SU-DHL-6 (cell line): ENCODE results near the gene SC5D.

Source experiments
- H2AFZ ChIP-seq: fragments of 200-600 bp; sonication (generic); 2 replicates; pipeline ENCODE4 v1.6.1; 2014; ENCODE audit warnings: low read depth, mild to moderate bottlenecking, moderate library complexity, mixed read lengths, antibody characterized with exemption, low read length; ENCODE audit not compliant: severe bottlenecking
- H3F3A ChIP-seq: fragments of 200-600 bp; shearing (Covaris generic); 2 replicates; pipeline ENCODE4 v1.6.0; 2016; ENCODE audit warnings: antibody characterized with exemption, mild to moderate bottlenecking; ENCODE audit not compliant: insufficient read depth
- H3K27ac ChIP-seq: fragments of 200-600 bp; sonication (generic); 2 replicates; pipeline ENCODE4 v1.5.1; 2016; ENCODE audit warnings: low read depth, mild to moderate bottlenecking, low read length, moderate library complexity, mixed read lengths
- H3K27me3 ChIP-seq: fragments of 200-600 bp; sonication (generic), shearing (Covaris generic); 2 replicates; pipeline ENCODE4 v1.6.0; 2014; ENCODE audit warnings: mild to moderate bottlenecking, low read length
- H3K36me3 ChIP-seq: fragments of 200-600 bp; sonication (generic); 2 replicates; pipeline ENCODE4 v1.6.1; 2014; ENCODE audit warnings: mild to moderate bottlenecking, low read length, mixed read lengths
- H3K4me2 ChIP-seq: fragments of 300-600, 200-600 bp; shearing (Covaris generic), sonication (generic); 2 replicates; pipeline ENCODE4 v1.6.0; 2014; ENCODE audit warnings: low read length, low read depth, mild to moderate bottlenecking; ENCODE audit not compliant: poor library complexity, severe bottlenecking
- H3K4me3 ChIP-seq: fragments of 200-600 bp; sonication (generic); 2 replicates; pipeline ENCODE4 v1.5.1; 2014; ENCODE audit warnings: antibody characterized with exemption, low read length, mild to moderate bottlenecking, mixed read lengths; ENCODE audit not compliant: insufficient read depth, poor library complexity, severe bottlenecking
- H3K79me2 ChIP-seq: fragments of 200-600 bp; sonication (generic); 2 replicates; pipeline ENCODE4 v1.6.1; 2014; ENCODE audit warnings: mild to moderate bottlenecking, low read length, moderate library complexity; ENCODE audit not compliant: insufficient read depth
- H3K9ac ChIP-seq: fragments of 200-600 bp; sonication (generic); 2 replicates; pipeline ENCODE4 v1.7.0; 2014; ENCODE audit warnings: mild to moderate bottlenecking, low read length
- H3K9me2 ChIP-seq: fragments of 200-600 bp; sonication (generic); replicated peaks from 2 replicates; pipeline ENCODE4 v1.6.1; 2014; ENCODE audit warnings: low read length; ENCODE audit not compliant: insufficient read depth
- H3K9me3 ChIP-seq: fragments of 200-600 bp; sonication (generic); 2 replicates; pipeline ENCODE4 v1.6.1; 2014; ENCODE audit warnings: low read length, mixed read lengths; ENCODE audit not compliant: insufficient read depth
- H4K20me1 ChIP-seq: fragments of 200-600 bp; sonication (generic); 2 replicates; pipeline ENCODE4 v1.6.1; 2014; ENCODE audit warnings: low read depth, mild to moderate bottlenecking, antibody characterized with exemption, low read length, moderate library complexity, mixed read lengths
- EZH2phosphoT487 ChIP-seq: fragments of 200-600 bp; sonication (generic), shearing (Covaris generic); conservative IDR thresholded peaks from 2 replicates; pipeline ENCODE4 v1.6.1; 2018; ENCODE audit warnings: mild to moderate bottlenecking, antibody characterized with exemption, low read length, moderate library complexity, mixed read lengths
- TF ChIP-seq, protein P1 (sequence below): fragments of 200-600 bp; sonication (generic); IDR thresholded peaks from one replicate; pipeline ENCODE4 v1.5.1; 2017; ENCODE audit warnings: antibody characterized with exemption, mild to moderate bottlenecking, low read length, moderate library complexity; ENCODE audit not compliant: insufficient read depth, poor library complexity, severe bottlenecking

The SC5D gene

DNA sequence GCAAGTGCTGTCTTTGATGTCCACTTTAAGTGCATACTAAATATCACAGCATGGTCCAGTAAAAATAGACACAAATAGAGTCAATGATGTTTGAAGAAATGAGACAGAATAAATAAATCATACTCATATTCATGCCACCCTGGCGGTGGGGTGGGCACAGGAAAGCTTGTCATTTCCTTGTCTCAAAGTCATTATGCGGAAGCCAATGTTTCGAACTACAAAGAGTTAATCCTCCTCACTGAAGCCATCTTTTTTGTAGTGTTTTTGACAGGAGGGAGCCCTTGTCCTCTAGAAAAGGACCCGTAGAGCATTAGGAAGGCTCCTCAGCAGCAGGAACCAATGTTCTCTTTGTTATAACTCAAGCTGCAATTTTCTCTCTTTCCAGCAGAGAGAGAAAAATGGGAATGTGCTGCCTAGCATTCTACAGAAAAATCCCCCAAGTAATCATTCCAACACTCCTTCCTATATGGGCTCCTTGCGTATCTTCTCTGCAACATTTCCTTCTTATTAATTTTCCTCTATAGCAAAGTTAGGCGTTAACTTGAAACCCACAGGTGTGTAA lies 30.6 kb downstream of the SC5D start:
- no peak overlapping the region for H2AFZ ChIP-seq
- TF ChIP-seq, protein P1, sequence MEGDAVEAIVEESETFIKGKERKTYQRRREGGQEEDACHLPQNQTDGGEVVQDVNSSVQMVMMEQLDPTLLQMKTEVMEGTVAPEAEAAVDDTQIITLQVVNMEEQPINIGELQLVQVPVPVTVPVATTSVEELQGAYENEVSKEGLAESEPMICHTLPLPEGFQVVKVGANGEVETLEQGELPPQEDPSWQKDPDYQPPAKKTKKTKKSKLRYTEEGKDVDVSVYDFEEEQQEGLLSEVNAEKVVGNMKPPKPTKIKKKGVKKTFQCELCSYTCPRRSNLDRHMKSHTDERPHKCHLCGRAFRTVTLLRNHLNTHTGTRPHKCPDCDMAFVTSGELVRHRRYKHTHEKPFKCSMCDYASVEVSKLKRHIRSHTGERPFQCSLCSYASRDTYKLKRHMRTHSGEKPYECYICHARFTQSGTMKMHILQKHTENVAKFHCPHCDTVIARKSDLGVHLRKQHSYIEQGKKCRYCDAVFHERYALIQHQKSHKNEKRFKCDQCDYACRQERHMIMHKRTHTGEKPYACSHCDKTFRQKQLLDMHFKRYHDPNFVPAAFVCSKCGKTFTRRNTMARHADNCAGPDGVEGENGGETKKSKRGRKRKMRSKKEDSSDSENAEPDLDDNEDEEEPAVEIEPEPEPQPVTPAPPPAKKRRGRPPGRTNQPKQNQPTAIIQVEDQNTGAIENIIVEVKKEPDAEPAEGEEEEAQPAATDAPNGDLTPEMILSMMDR, result no peak
- no peak for TF ChIP-seq EZH2phosphoT487
- H3K36me3 ChIP-seq, result no peaks in the 10 kb centered on the region

DNA sequence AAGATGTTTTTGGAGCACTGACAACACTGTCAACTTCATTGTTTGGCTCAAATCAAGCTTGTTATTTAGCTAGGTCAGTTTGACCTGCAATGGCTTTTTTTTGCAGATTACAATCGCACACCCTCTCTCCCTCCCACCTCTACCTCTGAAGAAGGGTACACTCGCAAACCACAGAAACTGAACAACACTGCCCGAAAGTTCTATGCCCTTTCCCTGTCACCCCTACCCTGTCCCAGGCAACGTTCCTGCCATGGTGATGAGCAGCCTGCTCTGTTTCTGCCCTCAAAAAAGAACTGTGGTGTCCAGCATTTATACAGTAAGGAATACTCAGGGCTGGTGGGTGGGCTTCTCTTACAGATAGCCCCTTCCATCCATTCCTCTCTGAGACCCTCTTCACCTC lies 33.7 kb downstream of the SC5D start:
- H2AFZ ChIP-seq, result no peak overlapping the region
- no peak overlapping the region for H3K4me3 ChIP-seq
- H3K27me3 ChIP-seq, result no peaks in the 10 kb centered on the region
- no peaks in the 10 kb centered on the region for H3K79me2 ChIP-seq
- no peaks in the 10 kb centered on the region for H3K9me2 ChIP-seq
- no peaks in the 10 kb centered on the region for H4K20me1 ChIP-seq
- H3F3A ChIP-seq, result peaks cover 16% of the 10 kb centered on the region
- no peak overlapping the region for H3K27ac ChIP-seq
- H3K9me3 ChIP-seq, result no peaks in the 10 kb centered on the region
- TF ChIP-seq, protein P1, result no peak
- no peak for TF ChIP-seq EZH2phosphoT487
- no peak overlapping the region for H3K9ac ChIP-seq
- no peaks in the 10 kb centered on the region for H3K36me3 ChIP-seq
- H3K4me2 ChIP-seq, result no peak overlapping the region

More for the DNA sequence above, 30.6 kb downstream of the SC5D start:
- Histone ChIP-seq H3K9me3 (no peaks in the 10 kb centered on the region), H3K27ac (no peak overlapping the region), H3K79me2 (no peaks in the 10 kb centered on the region), H3F3A (peaks cover 15% of the 10 kb centered on the region), H3K4me2 (no peak overlapping the region), H3K9ac (no peak overlapping the region), H3K9me2 (no peaks in the 10 kb centered on the region), H3K4me3 (no peak overlapping the region), H3K27me3 (no peaks in the 10 kb centered on the region), H4K20me1 (no peaks in the 10 kb centered on the region)

DNA sequence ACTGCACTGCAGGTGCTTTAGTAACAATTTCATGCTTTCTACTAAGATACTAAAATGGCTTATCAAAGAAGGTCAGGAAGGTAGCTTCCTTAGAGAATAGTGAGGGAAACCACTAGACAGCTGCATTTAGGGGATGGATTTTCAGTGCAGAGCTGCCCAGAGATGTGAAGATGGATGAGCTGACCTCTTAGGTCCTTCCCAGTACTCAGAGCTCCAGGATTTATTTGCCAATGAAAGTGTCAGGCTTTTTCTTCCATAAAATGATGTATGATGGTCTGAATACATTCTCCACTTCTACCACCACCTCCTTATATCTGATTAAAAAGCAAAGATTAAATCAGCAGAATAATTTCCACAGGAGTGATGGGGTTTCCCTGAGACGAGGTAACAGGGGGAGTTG lies 35.0 kb downstream of the SC5D start:
- H3F3A ChIP-seq, result peaks cover 16% of the 10 kb centered on the region
- no peaks in the 10 kb centered on the region for H3K27me3 ChIP-seq
- H3K79me2 ChIP-seq, result no peaks in the 10 kb centered on the region
- no peak overlapping the region for H3K9ac ChIP-seq
- H3K27ac ChIP-seq, result no peak overlapping the region
- H3K4me2 ChIP-seq, result no peak overlapping the region
- H3K9me2 ChIP-seq, result no peaks in the 10 kb centered on the region
- H3K36me3 ChIP-seq, result no peaks in the 10 kb centered on the region
- no peak for TF ChIP-seq EZH2phosphoT487
- TF ChIP-seq, protein P1, result no peak
- H3K9me3 ChIP-seq, result no peaks in the 10 kb centered on the region
- no peak overlapping the region for H2AFZ ChIP-seq
- H4K20me1 ChIP-seq, result no peaks in the 10 kb centered on the region
- no peak overlapping the region for H3K4me3 ChIP-seq
